K562 (cell line): ENCODE results near the gene PPP1R15A. TPM values are rescaled to one million over a fixed set of nuclear protein-coding genes. Genes with fewer than 3 reads are reported as not detected.
A peak's percentile ranks its signal among the peaks of the same experiment; 100 is the strongest.

Experiments used
- ATF1 ChIP-seq, 2 experiments: fragments of 450-650 bp in 1 of 2; IDR thresholded peaks; 2 replicates each; pipeline ENCODE4 v1.6.1; 2016; ENCODE audit warnings: missing compliant biosample characterization in 1 of 2, missing genetic modification characterization in 1 of 2
- BRD9 ChIP-seq: fragments of 450-650 bp; IDR thresholded peaks from 2 replicates; pipeline ENCODE4 v1.6.1; 2018; ENCODE audit warnings: low read depth; ENCODE audit not compliant: partially characterized antibody
- CREB5 ChIP-seq: fragments of 250-450 bp; sonication (Bioruptor Pico); IDR thresholded peaks from 2 replicates; pipeline ENCODE4 v1.5.0; 2020; ENCODE audit warnings: mild to moderate bottlenecking
- CTBP1 ChIP-seq: fragments of 450-650 bp; IDR thresholded peaks from 2 replicates; pipeline ENCODE4 v1.6.1; 2016; ENCODE audit warnings: borderline replicate concordance
- HDAC1 ChIP-seq, 2 experiments: fragments of 450-650 bp; IDR thresholded peaks; 2 replicates each; pipeline ENCODE4 v1.6.1; 2016 to 2017; ENCODE audit warnings: inconsistent platforms in 1 of 2, mild to moderate bottlenecking in 1 of 2, moderate library complexity in 1 of 2
- HINFP ChIP-seq: fragments of 450-650 bp; conservative IDR thresholded peaks from 2 replicates; pipeline ENCODE4 v1.6.1; 2016; ENCODE audit warnings: missing genetic modification characterization, low read depth, mild to moderate bottlenecking, control low read depth, missing compliant biosample characterization
- HIVEP1 ChIP-seq: fragments of 250-450 bp; sonication (Bioruptor Pico); IDR thresholded peaks from 2 replicates; pipeline ENCODE4 v1.4.0; 2020; ENCODE audit warnings: mild to moderate bottlenecking
- MTF1 ChIP-seq: fragments of 250-450 bp; sonication (Bioruptor Pico); IDR thresholded peaks from 2 replicates; pipeline ENCODE4 v1.9.0; 2021; ENCODE audit warnings: moderate library complexity, mild to moderate bottlenecking, inconsistent platforms, borderline replicate concordance
- MYC ChIP-seq, 2 experiments: fragments of 250-450 bp in 1 of 2; sonication (Bioruptor Pico) in 1 of 2; IDR thresholded peaks; 2 replicates each; pipeline versions ENCODE4 v1.5.1 to v1.6.1; 2012 to 2021; ENCODE audit warnings: low read depth in 2 of 2, borderline replicate concordance in 1 of 2, improper control_type of control experiment in 1 of 2, low read length in 1 of 2, mild to moderate bottlenecking in 1 of 2, moderate library complexity in 1 of 2
- NFYB ChIP-seq: IDR thresholded peaks from 2 replicates; pipeline ENCODE4 v1.6.1; 2011; ENCODE audit warnings: mild to moderate bottlenecking, moderate library complexity; ENCODE audit not compliant: insufficient read length; ENCODE audit errors: extremely low read depth
- PHB ChIP-seq: fragments of 250-450 bp; sonication (Bioruptor Pico); IDR thresholded peaks from 2 replicates; pipeline ENCODE4 v1.5.0; 2021
- PHTF2 ChIP-seq: fragments of 250-450 bp; sonication (Bioruptor Pico); IDR thresholded peaks from 2 replicates; pipeline ENCODE4 v1.5.0; 2021; ENCODE audit warnings: mild to moderate bottlenecking
- SP2 ChIP-seq: IDR thresholded peaks from 2 replicates; pipeline ENCODE4 v1.6.1; 2011; ENCODE audit warnings: mild to moderate bottlenecking, low read depth, low read length, moderate library complexity; ENCODE audit not compliant: poor library complexity, severe bottlenecking; ENCODE audit errors: extremely low read depth
- ZBTB7A ChIP-seq: IDR thresholded peaks from 2 replicates; pipeline ENCODE4 v1.6.1; 2011; ENCODE audit warnings: low read depth, mild to moderate bottlenecking, low read length, moderate library complexity, borderline replicate concordance; ENCODE audit not compliant: control insufficient read depth
- ZNF197 ChIP-seq: fragments of 200-800 bp; sonication (Bioruptor generic); IDR thresholded peaks from 2 replicates; pipeline ENCODE4 v1.6.1; 2016; ENCODE audit warnings: low read depth, missing genetic modification characterization, missing compliant biosample characterization
- ZNF444 ChIP-seq: fragments of 250-450 bp; sonication (Bioruptor Pico); IDR thresholded peaks from 2 replicates; pipeline ENCODE4 v1.4.0; 2020; ENCODE audit warnings: mild to moderate bottlenecking, moderate library complexity
- ZNF766 ChIP-seq: fragments of 200-800 bp; sonication (Bioruptor generic); conservative IDR thresholded peaks from 2 replicates; pipeline ENCODE4 v1.6.1; 2016; ENCODE audit warnings: missing genetic modification characterization, missing compliant biosample characterization
- ZNF778 ChIP-seq: fragments of 450-650 bp; formaldehyde crosslinking; IDR thresholded peaks from 2 replicates; pipeline ENCODE4 v1.4.0; 2020; ENCODE audit warnings: mild to moderate bottlenecking, moderate library complexity
- polyA plus RNA-seq, 8 experiments: library from polyadenylated mRNA; depleted of rRNA in 4 of 8; stranded (reverse) in 5 of 8; unstranded in 3 of 8; fragments of >200 nt; fragmentation: Nextera tagmentation in 2 of 8; fragmentation: Illumina TruSeq in 1 of 8; extraction: Ambion mirVana in 2 of 8; extraction: Trizol in 1 of 8; gene quantifications; 2 replicates each; pipeline versions ENCODE4 v1.2.1 to v1.2.3, GENCODE V29; 2011 to 2014; ENCODE audit warnings: inconsistent platforms in 1 of 8, missing spikeins in 1 of 8
- total RNA-seq, 7 experiments: library from RNA; depleted of rRNA in 6 of 7; stranded (reverse); fragments of >200 nt in 6 of 7; fragmentation: Illumina TruSeq in 2 of 7; extraction: Trizol in 2 of 7; gene quantifications; 2 replicates each; pipeline versions ENCODE4 v1.2.1 to v1.2.3, GENCODE V29; 2011 to 2021; ENCODE audit warnings: low replicate concordance in 1 of 7
- TF ChIP-seq, protein P1 (sequence below): fragments of 450-650 bp; formaldehyde crosslinking; IDR thresholded peaks from 2 replicates; pipeline ENCODE4 v1.4.0; 2020; ENCODE audit warnings: mild to moderate bottlenecking, moderate library complexity
- TF ChIP-seq, protein P2 (sequence below): fragments of 200-800 bp; sonication (Bioruptor generic); IDR thresholded peaks from 2 replicates; pipeline ENCODE4 v1.6.1; 2017; ENCODE audit warnings: missing genetic modification characterization, missing compliant biosample characterization

Gene PPP1R15A
- total and polyA plus RNA-seq, 9 of the 15 experiments (the other 6 are each of a cell fraction or from before 2014, with no cell fraction given), result 0.42 to 73.7 (median 44.0) TPM

DNA sequence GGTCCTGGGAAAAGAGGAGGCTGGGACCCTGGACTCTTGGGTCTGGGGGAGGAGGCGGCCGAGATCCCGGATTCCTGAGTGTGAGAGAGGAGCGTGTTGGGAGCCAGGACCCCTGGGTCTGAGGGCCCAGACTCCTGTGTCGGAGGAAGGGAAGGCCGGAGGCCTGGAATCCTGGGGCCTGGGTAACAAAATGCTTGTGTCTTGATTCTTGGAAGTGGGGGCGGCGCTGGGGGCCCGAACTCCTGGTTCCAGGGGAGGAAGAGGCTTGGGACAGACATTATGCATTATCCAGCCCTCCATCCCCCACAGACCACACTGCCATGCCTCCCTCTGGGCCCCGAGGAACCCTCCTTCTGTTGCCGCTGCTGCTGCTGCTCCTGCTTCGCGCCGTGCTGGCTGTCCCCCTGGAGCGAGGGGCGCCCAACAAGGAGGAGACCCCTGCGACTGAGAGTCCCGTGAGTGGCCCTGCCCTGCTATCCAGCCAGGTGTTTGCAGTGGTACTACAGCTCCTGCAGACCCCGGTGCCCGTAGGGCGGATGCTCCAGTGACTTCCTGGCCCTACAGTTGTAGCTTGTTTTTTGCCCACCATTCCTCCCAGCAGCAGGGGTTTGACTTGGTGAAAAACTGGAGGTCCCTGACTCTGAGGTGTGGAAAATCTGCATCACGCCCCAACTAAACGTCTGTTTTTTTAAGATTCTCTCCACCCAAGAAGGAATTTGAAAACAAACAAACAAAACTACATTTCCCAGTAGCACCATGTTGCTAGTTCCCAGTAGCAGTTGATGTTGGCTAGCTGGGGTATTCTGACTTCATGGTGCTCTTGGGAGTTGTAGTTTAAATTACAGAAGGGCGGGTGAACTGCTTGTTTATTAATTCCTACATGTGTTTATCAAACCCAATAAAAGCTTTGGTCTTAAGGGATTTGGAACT is 28.5 kb downstream of the PPP1R15A start (continued):
- TF ChIP-seq HINFP (tag) (no peak), ZNF766 (CRISPR knock-in tag) (peak; percentile 88; the same call in 1 of the 2 replicates), CREB5 (CRISPR knock-in tag) (no peak), ZNF778 (no peak), BRD9 (peak; percentile 16), HDAC1 (IDR thresholded peaks at IDR 0.05) (no peak), ATF1 (CRISPR knock-in tag; IDR thresholded peaks at IDR 0.05) (no peak), ATF1 (tag; IDR thresholded peaks at IDR 0.05) (peak; percentile 11; the same call in 1 of the 2 replicates), PHTF2 (peak; percentile 83; the same call in 1 of the 2 replicates), CTBP1 (no peak), ZNF444 (CRISPR knock-in tag) (no peak), ZNF197 (CRISPR knock-in tag) (0 out of 2 replicates have a peak, but pooled peaks have one; percentile 47), MYC (IDR thresholded peaks at IDR 0.05; ENCODE audit: low read depth, low read length) (no peak), MYC (CRISPR knock-in tag; IDR thresholded peaks at IDR 0.05; ENCODE audit: borderline replicate concordance, low read depth) (peak; percentile 65; the same call in 1 of the 2 replicates), HIVEP1 (CRISPR knock-in tag) (0 out of 2 replicates have a peak, but pooled peaks have one; percentile 11), SP2 (no peak), ZBTB7A (0 out of 2 replicates have a peak, but pooled peaks have one; percentile 7), PHB (0 out of 2 replicates have a peak, but pooled peaks have one; percentile 62), MTF1 (CRISPR knock-in tag) (no peak), NFYB (no peak)
- TF ChIP-seq, protein P1, sequence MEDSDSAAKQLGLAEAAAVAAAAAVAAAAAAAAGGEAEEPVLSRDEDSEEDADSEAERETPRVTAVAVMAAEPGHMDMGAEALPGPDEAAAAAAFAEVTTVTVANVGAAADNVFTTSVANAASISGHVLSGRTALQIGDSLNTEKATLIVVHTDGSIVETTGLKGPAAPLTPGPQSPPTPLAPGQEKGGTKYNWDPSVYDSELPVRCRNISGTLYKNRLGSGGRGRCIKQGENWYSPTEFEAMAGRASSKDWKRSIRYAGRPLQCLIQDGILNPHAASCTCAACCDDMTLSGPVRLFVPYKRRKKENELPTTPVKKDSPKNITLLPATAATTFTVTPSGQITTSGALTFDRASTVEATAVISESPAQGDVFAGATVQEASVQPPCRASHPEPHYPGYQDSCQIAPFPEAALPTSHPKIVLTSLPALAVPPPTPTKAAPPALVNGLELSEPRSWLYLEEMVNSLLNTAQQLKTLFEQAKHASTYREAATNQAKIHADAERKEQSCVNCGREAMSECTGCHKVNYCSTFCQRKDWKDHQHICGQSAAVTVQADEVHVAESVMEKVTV (CRISPR knock-in tag), result no peak
- TF ChIP-seq, protein P2, sequence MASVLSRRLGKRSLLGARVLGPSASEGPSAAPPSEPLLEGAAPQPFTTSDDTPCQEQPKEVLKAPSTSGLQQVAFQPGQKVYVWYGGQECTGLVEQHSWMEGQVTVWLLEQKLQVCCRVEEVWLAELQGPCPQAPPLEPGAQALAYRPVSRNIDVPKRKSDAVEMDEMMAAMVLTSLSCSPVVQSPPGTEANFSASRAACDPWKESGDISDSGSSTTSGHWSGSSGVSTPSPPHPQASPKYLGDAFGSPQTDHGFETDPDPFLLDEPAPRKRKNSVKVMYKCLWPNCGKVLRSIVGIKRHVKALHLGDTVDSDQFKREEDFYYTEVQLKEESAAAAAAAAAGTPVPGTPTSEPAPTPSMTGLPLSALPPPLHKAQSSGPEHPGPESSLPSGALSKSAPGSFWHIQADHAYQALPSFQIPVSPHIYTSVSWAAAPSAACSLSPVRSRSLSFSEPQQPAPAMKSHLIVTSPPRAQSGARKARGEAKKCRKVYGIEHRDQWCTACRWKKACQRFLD (CRISPR knock-in tag), result 0 out of 2 replicates have a peak, but pooled peaks have one; percentile 27
